Liver (tissue), 3 donors: ENCODE results near the gene PRIMA1.

ENCODE experiments used
- EGR1 ChIP-seq, 2 donors: IDR thresholded peaks; 2 replicates each; pipeline ENCODE4 v1.6.1; 2016 to 2018; ENCODE audit warnings: antibody characterized with exemption in 2 of 2, low read depth in 2 of 2
- GABPA ChIP-seq, 2 donors: IDR thresholded peaks in 1 of 2; conservative IDR thresholded peaks in 1 of 2; 2 replicates each; pipeline ENCODE4 v1.6.1; 2016; ENCODE audit warnings: antibody characterized with exemption in 2 of 2, mild to moderate bottlenecking in 1 of 2, moderate library complexity in 1 of 2
- HNF4A ChIP-seq, 2 donors: conservative IDR thresholded peaks; 2 replicates each; pipeline ENCODE4 v1.6.1; 2016; ENCODE audit warnings: antibody characterized with exemption in 2 of 2, mild to moderate bottlenecking in 2 of 2
- HNF4G ChIP-seq: IDR thresholded peaks from 2 replicates; pipeline ENCODE4 v1.6.1; 2016; ENCODE audit warnings: antibody characterized with exemption
- JUND ChIP-seq, 2 donors: IDR thresholded peaks; 2 replicates each; pipeline ENCODE4 v1.6.1; 2016; ENCODE audit warnings: antibody characterized with exemption in 2 of 2
- RAD21 ChIP-seq, 2 donors: IDR thresholded peaks; 2 replicates each; pipeline ENCODE4 v1.6.1; 2016; ENCODE audit warnings: antibody characterized with exemption in 2 of 2, mild to moderate bottlenecking in 2 of 2
- SP1 ChIP-seq: IDR thresholded peaks from 2 replicates; pipeline ENCODE4 v1.6.1; 2018; ENCODE audit warnings: antibody characterized with exemption, mild to moderate bottlenecking
- TAF1 ChIP-seq: conservative IDR thresholded peaks from 2 replicates; pipeline ENCODE4 v1.6.1; 2016; ENCODE audit warnings: antibody characterized with exemption, mild to moderate bottlenecking
- YY1 ChIP-seq: IDR thresholded peaks from 2 replicates; pipeline ENCODE4 v1.6.1; 2016; ENCODE audit warnings: antibody characterized with exemption, mild to moderate bottlenecking
- TF ChIP-seq, protein P1 (sequence below): fragments of 150-350 bp; IDR thresholded peaks from 2 replicates; pipeline ENCODE4 v1.5.1; 2017; ENCODE audit warnings: improper control_type of control experiment, low read depth, low read length; ENCODE audit not compliant: missing input control
- TF ChIP-seq, protein P2 (sequence below): IDR thresholded peaks from 2 replicates; pipeline ENCODE4 v1.6.1; 2016; ENCODE audit warnings: antibody characterized with exemption
- TF ChIP-seq, protein P3 (sequence below): IDR thresholded peaks from 2 replicates; pipeline ENCODE4 v1.6.1; 2016; ENCODE audit warnings: antibody characterized with exemption, mild to moderate bottlenecking
- TF ChIP-seq, protein P4 (sequence below): IDR thresholded peaks from 2 replicates; pipeline ENCODE4 v1.6.1; 2016; ENCODE audit warnings: antibody characterized with exemption
- donor health status: healthy.
- donor health status: healthy.

DNA sequence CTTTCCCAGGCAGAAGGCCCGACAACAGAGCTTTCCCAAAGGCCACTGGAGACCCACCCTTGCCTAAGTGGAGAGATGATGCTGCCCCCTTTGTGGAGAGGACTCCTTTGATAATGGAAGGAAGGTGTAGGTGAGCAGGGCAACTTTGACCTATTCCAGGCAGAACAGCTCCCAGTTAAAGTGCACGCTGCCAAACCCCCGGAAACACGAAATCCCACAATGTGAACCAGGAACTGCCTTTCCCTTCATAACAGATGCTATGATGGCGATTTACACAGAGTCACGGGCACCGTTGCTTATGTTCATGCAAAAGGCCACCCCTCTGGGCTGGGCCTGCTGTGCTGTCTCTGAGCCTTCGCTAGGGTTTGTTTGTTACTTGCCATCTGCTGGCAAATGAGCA, 34.6 kb downstream of the PRIMA1 start:
- TF ChIP-seq, protein P1, sequence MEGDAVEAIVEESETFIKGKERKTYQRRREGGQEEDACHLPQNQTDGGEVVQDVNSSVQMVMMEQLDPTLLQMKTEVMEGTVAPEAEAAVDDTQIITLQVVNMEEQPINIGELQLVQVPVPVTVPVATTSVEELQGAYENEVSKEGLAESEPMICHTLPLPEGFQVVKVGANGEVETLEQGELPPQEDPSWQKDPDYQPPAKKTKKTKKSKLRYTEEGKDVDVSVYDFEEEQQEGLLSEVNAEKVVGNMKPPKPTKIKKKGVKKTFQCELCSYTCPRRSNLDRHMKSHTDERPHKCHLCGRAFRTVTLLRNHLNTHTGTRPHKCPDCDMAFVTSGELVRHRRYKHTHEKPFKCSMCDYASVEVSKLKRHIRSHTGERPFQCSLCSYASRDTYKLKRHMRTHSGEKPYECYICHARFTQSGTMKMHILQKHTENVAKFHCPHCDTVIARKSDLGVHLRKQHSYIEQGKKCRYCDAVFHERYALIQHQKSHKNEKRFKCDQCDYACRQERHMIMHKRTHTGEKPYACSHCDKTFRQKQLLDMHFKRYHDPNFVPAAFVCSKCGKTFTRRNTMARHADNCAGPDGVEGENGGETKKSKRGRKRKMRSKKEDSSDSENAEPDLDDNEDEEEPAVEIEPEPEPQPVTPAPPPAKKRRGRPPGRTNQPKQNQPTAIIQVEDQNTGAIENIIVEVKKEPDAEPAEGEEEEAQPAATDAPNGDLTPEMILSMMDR, result no peak
- no peak for TF ChIP-seq SP1
- no peak for TF ChIP-seq RAD21 (IDR thresholded peaks at IDR 0.05)
- TF ChIP-seq GABPA (IDR thresholded peaks at IDR 0.05 in 1 of 2, conservative IDR thresholded peaks at IDR 0.05 in 1 of 2), result no peak
- no peak for TF ChIP-seq HNF4G
- no peak for TF ChIP-seq EGR1 (IDR thresholded peaks at IDR 0.05; ENCODE audit: low read depth in 2 of 2)
- TF ChIP-seq, protein P2, sequence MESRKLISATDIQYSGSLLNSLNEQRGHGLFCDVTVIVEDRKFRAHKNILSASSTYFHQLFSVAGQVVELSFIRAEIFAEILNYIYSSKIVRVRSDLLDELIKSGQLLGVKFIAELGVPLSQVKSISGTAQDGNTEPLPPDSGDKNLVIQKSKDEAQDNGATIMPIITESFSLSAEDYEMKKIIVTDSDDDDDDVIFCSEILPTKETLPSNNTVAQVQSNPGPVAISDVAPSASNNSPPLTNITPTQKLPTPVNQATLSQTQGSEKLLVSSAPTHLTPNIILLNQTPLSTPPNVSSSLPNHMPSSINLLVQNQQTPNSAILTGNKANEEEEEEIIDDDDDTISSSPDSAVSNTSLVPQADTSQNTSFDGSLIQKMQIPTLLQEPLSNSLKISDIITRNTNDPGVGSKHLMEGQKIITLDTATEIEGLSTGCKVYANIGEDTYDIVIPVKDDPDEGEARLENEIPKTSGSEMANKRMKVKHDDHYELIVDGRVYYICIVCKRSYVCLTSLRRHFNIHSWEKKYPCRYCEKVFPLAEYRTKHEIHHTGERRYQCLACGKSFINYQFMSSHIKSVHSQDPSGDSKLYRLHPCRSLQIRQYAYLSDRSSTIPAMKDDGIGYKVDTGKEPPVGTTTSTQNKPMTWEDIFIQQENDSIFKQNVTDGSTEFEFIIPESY, result no peak
- TF ChIP-seq, protein P3, sequence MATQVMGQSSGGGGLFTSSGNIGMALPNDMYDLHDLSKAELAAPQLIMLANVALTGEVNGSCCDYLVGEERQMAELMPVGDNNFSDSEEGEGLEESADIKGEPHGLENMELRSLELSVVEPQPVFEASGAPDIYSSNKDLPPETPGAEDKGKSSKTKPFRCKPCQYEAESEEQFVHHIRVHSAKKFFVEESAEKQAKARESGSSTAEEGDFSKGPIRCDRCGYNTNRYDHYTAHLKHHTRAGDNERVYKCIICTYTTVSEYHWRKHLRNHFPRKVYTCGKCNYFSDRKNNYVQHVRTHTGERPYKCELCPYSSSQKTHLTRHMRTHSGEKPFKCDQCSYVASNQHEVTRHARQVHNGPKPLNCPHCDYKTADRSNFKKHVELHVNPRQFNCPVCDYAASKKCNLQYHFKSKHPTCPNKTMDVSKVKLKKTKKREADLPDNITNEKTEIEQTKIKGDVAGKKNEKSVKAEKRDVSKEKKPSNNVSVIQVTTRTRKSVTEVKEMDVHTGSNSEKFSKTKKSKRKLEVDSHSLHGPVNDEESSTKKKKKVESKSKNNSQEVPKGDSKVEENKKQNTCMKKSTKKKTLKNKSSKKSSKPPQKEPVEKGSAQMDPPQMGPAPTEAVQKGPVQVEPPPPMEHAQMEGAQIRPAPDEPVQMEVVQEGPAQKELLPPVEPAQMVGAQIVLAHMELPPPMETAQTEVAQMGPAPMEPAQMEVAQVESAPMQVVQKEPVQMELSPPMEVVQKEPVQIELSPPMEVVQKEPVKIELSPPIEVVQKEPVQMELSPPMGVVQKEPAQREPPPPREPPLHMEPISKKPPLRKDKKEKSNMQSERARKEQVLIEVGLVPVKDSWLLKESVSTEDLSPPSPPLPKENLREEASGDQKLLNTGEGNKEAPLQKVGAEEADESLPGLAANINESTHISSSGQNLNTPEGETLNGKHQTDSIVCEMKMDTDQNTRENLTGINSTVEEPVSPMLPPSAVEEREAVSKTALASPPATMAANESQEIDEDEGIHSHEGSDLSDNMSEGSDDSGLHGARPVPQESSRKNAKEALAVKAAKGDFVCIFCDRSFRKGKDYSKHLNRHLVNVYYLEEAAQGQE, result no peak
- TF ChIP-seq YY1, result no peak
- TF ChIP-seq TAF1, result no peak
- TF ChIP-seq HNF4A (conservative IDR thresholded peaks at IDR 0.05), result no peak
- TF ChIP-seq, protein P4, sequence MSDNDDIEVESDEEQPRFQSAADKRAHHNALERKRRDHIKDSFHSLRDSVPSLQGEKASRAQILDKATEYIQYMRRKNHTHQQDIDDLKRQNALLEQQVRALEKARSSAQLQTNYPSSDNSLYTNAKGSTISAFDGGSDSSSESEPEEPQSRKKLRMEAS, result no peak
- no peak for TF ChIP-seq JUND (IDR thresholded peaks at IDR 0.05)
